CD4-positive, alpha-beta T cell (primary cell): Measurements from ENCODE around the gene KIAA0232. TPM values are rescaled to one million over a fixed set of nuclear protein-coding genes. Genes with fewer than 3 reads are reported as not detected.
"Not testable (repeated sequence)": the region's sequence is repeated elsewhere in the genome, so short reads cannot be mapped to it uniquely, and the experiment has no call there.

ENCODE experiments used
- ATAC-seq: fragments of 200-7000 bp; cut with Tn5 transposase; one replicate; pipeline ENCODE4 v1.10.0; 2022; ENCODE audit warnings: mild to moderate bottlenecking; ENCODE audit not compliant: poor library complexity
- CTCF ChIA-PET: fragments of 350-600 bp; sonication (Branson Sonifier 250); formaldehyde crosslinking; loops from one replicate; lab custom pipeline; 2021; ENCODE audit warnings: antibody characterized with exemption, inconsistent platforms; lab: Charles Lee
- POLR2A ChIA-PET: fragments of 350-600 bp; sonication (Branson Sonifier 250); formaldehyde crosslinking; loops from one replicate; lab custom pipeline; 2021; ENCODE audit warnings: antibody characterized with exemption, inconsistent platforms; lab: Charles Lee
- DNase-seq, 14 experiments: peaks; one replicate each; pipeline ENCODE4 v3.0.0-alpha.2; 2013 to 2020; ENCODE audit warnings: mixed read lengths in 2 of 14
- H3K27ac ChIP-seq, 2 donors: one replicate each; pipeline versions ENCODE4 v1.5.1 to v1.7.0; 2013; ENCODE audit warnings: low read length in 2 of 2, low read depth in 1 of 2, mild to moderate bottlenecking in 1 of 2
- H3K27me3 ChIP-seq, 2 experiments: 1 replicate in 1 of 2; 2 replicates in 1 of 2; pipeline versions ENCODE4 v1.6.1 to v1.7.0; 2013; ENCODE audit warnings: low read length in 2 of 2, control low read depth in 1 of 2, mild to moderate bottlenecking in 1 of 2, moderate library complexity in 1 of 2; ENCODE audit not compliant: insufficient read depth in 2 of 2, control insufficient read depth in 1 of 2
- H3K36me3 ChIP-seq: one replicate; pipeline ENCODE4 v1.6.1; 2013; ENCODE audit warnings: low read length, control low read depth; ENCODE audit not compliant: insufficient read depth
- H3K4me1 ChIP-seq: one replicate; pipeline ENCODE4 v1.6.1; 2013; ENCODE audit warnings: low read length, control low read depth; ENCODE audit not compliant: insufficient read depth
- H3K4me3 ChIP-seq: one replicate; pipeline ENCODE4 v1.5.1; 2013; ENCODE audit warnings: mild to moderate bottlenecking, low read length, moderate library complexity
- H3K9me3 ChIP-seq, 2 experiments: 1 replicate in 1 of 2; 2 replicates in 1 of 2; pipeline versions ENCODE4 v1.6.1 to v1.7.0; 2013; ENCODE audit warnings: low read length in 2 of 2, mild to moderate bottlenecking in 2 of 2, control low read depth in 1 of 2, moderate library complexity in 1 of 2; ENCODE audit not compliant: control insufficient read depth in 1 of 2, insufficient read depth in 1 of 2
- H3K27ac Mint-ChIP-seq: one replicate; pipeline ENCODE4 v1.8.0; 2020; ENCODE audit warnings: mixed read lengths
- H3K27me3 Mint-ChIP-seq: one replicate; pipeline ENCODE4 v1.8.0; 2021; ENCODE audit warnings: mixed read lengths
- H3K36me3 Mint-ChIP-seq: one replicate; pipeline ENCODE4 v1.8.0; 2021; ENCODE audit warnings: low read depth, mixed read lengths
- H3K4me1 Mint-ChIP-seq: one replicate; pipeline ENCODE4 v1.8.0; 2021; ENCODE audit warnings: low read depth, mixed read lengths
- H3K4me3 Mint-ChIP-seq: one replicate; pipeline ENCODE4 v1.8.0; 2020; ENCODE audit warnings: mild to moderate bottlenecking, mixed read lengths
- H3K9me3 Mint-ChIP-seq: one replicate; pipeline ENCODE4 v1.8.0; 2020; ENCODE audit warnings: mixed read lengths
- CTCF ChIP-seq: fragments of 200-600 bp; IDR thresholded peaks from one replicate; pipeline ENCODE4 v1.8.0; 2022; ENCODE audit warnings: antibody characterized with exemption, mild to moderate bottlenecking
- intact Hi-C, 2 experiments: fragments of 100-400 bp; cut with DNase I in 1 of 2; cut with micrococcal nuclease in 1 of 2; formaldehyde crosslinking; loops; one replicate each; pipeline versions ENCODE4 v1.15.1 to v1.9.0; 2023 to 2025; cut with DNase I, micrococcal nuclease
- total RNA-seq, 174 experiments: library from RNA in 2 of 174; stranded (reverse) in 2 of 174; gene quantifications; one replicate each; pipeline ENCODE4 v1.2.3 and lab custom pipeline; 2021 to 2026

KIAA0232 gene
- total RNA-seq, 2 experiments from 2014 or later: 15.3 to 17.8 TPM

GRCh38 chr4:6905516-6906445 is 123.3 kb downstream of the KIAA0232 start:
- intact Hi-C loops: no loop called here
- Histone ChIP-seq H3K9me3 (no peaks in the 10 kb centered on the region), H3K36me3 (no peaks in the 10 kb centered on the region), H3K27ac (no peak overlapping the region), H3K4me1 (peaks cover 40% of the 10 kb centered on the region), H3K4me3 (no peak overlapping the region), H3K27me3 (no peaks in the 10 kb centered on the region)
- DNase-seq (peak in 1 of 14 experiments; percentile 25), ATAC-seq (no peak)
- POLR2A ChIA-PET: interaction anchor here (0.7 to 2.1 kb wide), 4 partner anchors 81 to 189 kb away, joined by 3 to 7 read pairs (median 3); partner anchors contain the start of genes GRPEL1 and TADA2B
- Mint-ChIP-seq H3K27ac (no peak overlapping the region), H3K4me1 (peaks cover 21% of the 10 kb centered on the region), H3K4me3 (no peak overlapping the region), H3K36me3 (no peaks in the 10 kb centered on the region), H3K9me3 (no peaks in the 10 kb centered on the region), H3K27me3 (no peaks in the 10 kb centered on the region)
- no peak for TF ChIP-seq CTCF
- CTCF ChIA-PET: interaction anchor here (1.0 to 1.5 kb wide), 3 partner anchors 32 to 231 kb away, joined by 3 to 7 read pairs (median 3); no protein-coding TSS in a partner anchor

GRCh38 chr4:6906486-6906885 is 124.0 kb downstream of the KIAA0232 start:
- H3K36me3 ChIP-seq, H3K27me3 Mint-ChIP-seq, H3K4me3 ChIP-seq, intact Hi-C loops, H3K36me3 Mint-ChIP-seq, H3K27me3 ChIP-seq, H3K9me3 ChIP-seq, H3K27ac ChIP-seq, H3K4me3 Mint-ChIP-seq, ATAC-seq, H3K9me3 Mint-ChIP-seq, H3K27ac Mint-ChIP-seq: not testable (repeated sequence)
- H3K4me1 Mint-ChIP-seq: peaks cover 28% of the 10 kb centered on the region
- POLR2A ChIA-PET: interaction anchor here (0.7 to 0.8 kb wide), 3 partner anchors 36 to 190 kb away, joined by 3 read pairs; partner anchors contain the start of gene TADA2B
- H3K4me1 ChIP-seq: peaks cover 46% of the 10 kb centered on the region
- CTCF ChIA-PET: interaction anchor here (1.0 to 1.5 kb wide), 3 partner anchors 33 to 232 kb away, joined by 3 to 7 read pairs (median 3); no protein-coding TSS in a partner anchor
- peak in 1 of 14 experiments; percentile 16 for DNase-seq

GRCh38 chr4:6907658-6908191 is 125.2 kb downstream of the KIAA0232 start:
- ATAC-seq (no peak), DNase-seq (peak in 7 of 14 experiments; percentile 24 to 60 (median 31))
- Histone ChIP-seq H3K9me3 (no peaks in the 10 kb centered on the region), H3K4me3 (no peak overlapping the region), H3K27ac (no peak overlapping the region), H3K36me3 (no peaks in the 10 kb centered on the region), H3K4me1 (peaks cover 58% of the 10 kb centered on the region), H3K27me3 (no peaks in the 10 kb centered on the region)
- Mint-ChIP-seq H3K4me1 (peaks cover 38% of the 10 kb centered on the region), H3K27ac (no peak overlapping the region), H3K9me3 (no peaks in the 10 kb centered on the region), H3K4me3 (peak overlapping the region; percentile 90), H3K36me3 (no peaks in the 10 kb centered on the region), H3K27me3 (no peaks in the 10 kb centered on the region)
- ChIA-PET POLR2A (interaction anchor here (1.5 to 7.0 kb wide), 5 partner anchors 8 to 161 kb away, joined by 10 to 78 read pairs (median 26); partner anchors contain the start of gene GRPEL1), CTCF (interaction anchor here (1.3 to 1.8 kb wide), 2 partner anchors 9 to 163 kb away, joined by 3 to 6 read pairs; no protein-coding TSS in a partner anchor)
- peak; percentile 47 for TF ChIP-seq CTCF
- intact Hi-C loops: loop anchor here (1.0 to 2.0 kb wide), 3 partner anchors 19 to 163 kb away; no protein-coding TSS in a partner anchor
